ENCODE data around the gene SPAG17.

Gene SPAG17

GRCh38 chr1:118043624-118044023 lies 141.4 kb downstream of the SPAG17 start:
- TF ChIP-seq CREB1 (IDR thresholded peaks at IDR 0.05; ENCODE audit: low read depth) (no peak), MAX (IDR thresholded peaks at IDR 0.05) (no peak), TAF1 (IDR thresholded peaks at IDR 0.05; ENCODE audit: low read depth) (no peak), CEBPB (IDR thresholded peaks at IDR 0.05) (no peak), TEAD4 (IDR thresholded peaks at IDR 0.05) (no peak), FOXM1 (IDR thresholded peaks at IDR 0.05; ENCODE audit: borderline replicate concordance, low read depth) (no peak), REST (IDR thresholded peaks at IDR 0.05; ENCODE audit: low read depth) (no peak), EP300 (IDR thresholded peaks at IDR 0.05; ENCODE audit: borderline replicate concordance) (no peak), USF1 (IDR thresholded peaks at IDR 0.05) (no peak), ZBTB7A (IDR thresholded peaks at IDR 0.05; ENCODE audit: low read depth) (no peak), EGR1 (IDR thresholded peaks at IDR 0.05) (no peak), RAD21 (IDR thresholded peaks at IDR 0.05; ENCODE audit: low read depth) (no peak), TCF12 (IDR thresholded peaks at IDR 0.05; ENCODE audit: low read depth) (no peak), NFIC (IDR thresholded peaks at IDR 0.05) (no peak), YY1 (IDR thresholded peaks at IDR 0.05; ENCODE audit: low read depth) (no peak)

GRCh38 chr1:118042501-118042900 lies 142.5 kb downstream of the SPAG17 start:
- TF ChIP-seq YY1 (IDR thresholded peaks at IDR 0.05; ENCODE audit: low read depth) (no peak), EP300 (IDR thresholded peaks at IDR 0.05; ENCODE audit: borderline replicate concordance) (no peak), TEAD4 (IDR thresholded peaks at IDR 0.05) (no peak), EGR1 (IDR thresholded peaks at IDR 0.05) (no peak), USF1 (IDR thresholded peaks at IDR 0.05) (no peak), FOXM1 (IDR thresholded peaks at IDR 0.05; ENCODE audit: borderline replicate concordance, low read depth) (no peak), REST (IDR thresholded peaks at IDR 0.05; ENCODE audit: low read depth) (no peak), NFIC (IDR thresholded peaks at IDR 0.05) (no peak), TCF12 (IDR thresholded peaks at IDR 0.05; ENCODE audit: low read depth) (no peak), ZBTB7A (IDR thresholded peaks at IDR 0.05; ENCODE audit: low read depth) (no peak), CEBPB (IDR thresholded peaks at IDR 0.05) (no peak), MAX (IDR thresholded peaks at IDR 0.05) (no peak)

- no peak for TF ChIP-seq CREB1 (IDR thresholded peaks at IDR 0.05; ENCODE audit: low read depth)
- no peak for TF ChIP-seq USF1 (IDR thresholded peaks at IDR 0.05)
- no peak for TF ChIP-seq MAX (IDR thresholded peaks at IDR 0.05)
- TF ChIP-seq REST (IDR thresholded peaks at IDR 0.05; ENCODE audit: low read depth), result no peak
- TF ChIP-seq EGR1 (IDR thresholded peaks at IDR 0.05), result no peak
- TF ChIP-seq FOXM1 (IDR thresholded peaks at IDR 0.05; ENCODE audit: borderline replicate concordance, low read depth), result no peak
- no peak for TF ChIP-seq TCF12 (IDR thresholded peaks at IDR 0.05; ENCODE audit: low read depth)
- no peak for TF ChIP-seq EP300 (IDR thresholded peaks at IDR 0.05; ENCODE audit: borderline replicate concordance)
- TF ChIP-seq ZBTB7A (IDR thresholded peaks at IDR 0.05; ENCODE audit: low read depth), result no peak
- TF ChIP-seq TAF1 (IDR thresholded peaks at IDR 0.05; ENCODE audit: low read depth), result no peak
- no peak for TF ChIP-seq CEBPB (IDR thresholded peaks at IDR 0.05)
- no peak for TF ChIP-seq RAD21 (IDR thresholded peaks at IDR 0.05; ENCODE audit: low read depth)
- no peak for TF ChIP-seq YY1 (IDR thresholded peaks at IDR 0.05; ENCODE audit: low read depth)
- no peak for TF ChIP-seq NFIC (IDR thresholded peaks at IDR 0.05)
- TF ChIP-seq TEAD4 (IDR thresholded peaks at IDR 0.05), result no peak
These were observed 145.9 kb downstream of the SPAG17 start for GRCh38 chr1:118039170-118039569.

- TF ChIP-seq ZBTB7A (IDR thresholded peaks at IDR 0.05; ENCODE audit: low read depth) (no peak), CREB1 (IDR thresholded peaks at IDR 0.05; ENCODE audit: low read depth) (no peak), RAD21 (IDR thresholded peaks at IDR 0.05; ENCODE audit: low read depth) (no peak), EGR1 (IDR thresholded peaks at IDR 0.05) (no peak), REST (IDR thresholded peaks at IDR 0.05; ENCODE audit: low read depth) (no peak), TAF1 (IDR thresholded peaks at IDR 0.05; ENCODE audit: low read depth) (no peak), NFIC (IDR thresholded peaks at IDR 0.05) (no peak), YY1 (IDR thresholded peaks at IDR 0.05; ENCODE audit: low read depth) (no peak)
These were observed 152.1 kb downstream of the SPAG17 start for GRCh38 chr1:118032883-118033282.

All from Ishikawa (cell line).